Gastrocnemius medialis (tissue), 4 donors: ENCODE measurements around the gene LGALS7B. TPM values are rescaled to one million over a fixed set of nuclear protein-coding genes. Genes with fewer than 3 reads are reported as not detected.

Source experiments
- ATAC-seq, 2 donors: fragments of 150-250 bp; one replicate each; pipeline ENCODE4 v1.9.1; 2016
- DNase-seq, 2 donors: peaks; one replicate each; pipeline ENCODE4 v3.0.0-alpha.2; 2019
- H3K27ac ChIP-seq, 4 donors: fragments of 200-600 bp; sonication (generic); 1 replicate in 1 of 4; 2 replicates in 3 of 4; pipeline ENCODE4 v1.5.1; 2016 to 2018; ENCODE audit warnings: mild to moderate bottlenecking in 2 of 4, moderate library complexity in 1 of 4
- H3K27me3 ChIP-seq, 3 donors: fragments of 200-600 bp; sonication (generic) in 2 of 3; 1 replicate in 1 of 3; 2 replicates in 2 of 3; pipeline versions ENCODE4 v1.5.1 to v1.6.0; 2016 to 2019; ENCODE audit warnings: mild to moderate bottlenecking in 1 of 3, moderate library complexity in 1 of 3
- H3K36me3 ChIP-seq, 2 donors: fragments of 200-600 bp; sonication (generic) in 1 of 2; one replicate each; pipeline ENCODE4 v1.5.1; 2017 to 2018
- H3K4me1 ChIP-seq, 2 donors: fragments of 200-600 bp; sonication (generic) in 1 of 2; one replicate each; pipeline ENCODE4 v1.5.1; 2016 to 2017; ENCODE audit warnings: mild to moderate bottlenecking in 2 of 2
- H3K4me3 ChIP-seq, 4 donors: fragments of 200-600 bp; sonication (generic) in 3 of 4; 1 replicate in 1 of 4; 2 replicates in 3 of 4; pipeline ENCODE4 v1.5.1; 2016 to 2019; ENCODE audit warnings: mild to moderate bottlenecking in 2 of 4
- H3K9me3 ChIP-seq, 3 donors: fragments of 200-600 bp; sonication (generic) in 2 of 3; 1 replicate in 1 of 3; 2 replicates in 2 of 3; pipeline ENCODE4 v1.5.1; 2016 to 2019
- CTCF ChIP-seq, 5 experiments: fragments of 450-650 bp in 3 of 5; fragments of 200-600 bp in 2 of 5; sonication (generic) in 2 of 5; IDR thresholded peaks in 4 of 5; conservative IDR thresholded peaks in 1 of 5; 1 replicate in 4 of 5; 2 replicates in 1 of 5; pipeline ENCODE4 v1.5.1; 2016 to 2019; ENCODE audit warnings: antibody characterized with exemption in 5 of 5, mild to moderate bottlenecking in 3 of 5, moderate library complexity in 3 of 5
- POLR2A ChIP-seq, 2 donors: fragments of 450-650 bp; IDR thresholded peaks; one replicate each; pipeline ENCODE4 v1.6.1; 2017; ENCODE audit warnings: antibody characterized with exemption in 2 of 2, mild to moderate bottlenecking in 2 of 2, moderate library complexity in 2 of 2
- in situ Hi-C, 4 donors: fragments of 200-750 bp; cut with MboI; loops; one replicate each; pipeline versions ENCODE4 v1.15.0 to v1.8.0; 2017; ENCODE audit warnings: low sequenced_read_pairs in 4 of 4
- intact Hi-C: fragments of 100-400 bp; cut with DNase I; formaldehyde crosslinking; loops from one replicate; pipeline ENCODE4 v1.15.1; 2023; ENCODE audit warnings: low total_unique reads
- total RNA-seq, 4 donors: library from RNA; depleted of rRNA; stranded (reverse); fragments of >200 nt; gene quantifications; one replicate each; pipeline versions ENCODE4 v1.1.0 to v1.2.3, GENCODE V29; 2016

LGALS7B gene
- total RNA-seq, 4 donors from 2014 or later = not detected

DNA sequence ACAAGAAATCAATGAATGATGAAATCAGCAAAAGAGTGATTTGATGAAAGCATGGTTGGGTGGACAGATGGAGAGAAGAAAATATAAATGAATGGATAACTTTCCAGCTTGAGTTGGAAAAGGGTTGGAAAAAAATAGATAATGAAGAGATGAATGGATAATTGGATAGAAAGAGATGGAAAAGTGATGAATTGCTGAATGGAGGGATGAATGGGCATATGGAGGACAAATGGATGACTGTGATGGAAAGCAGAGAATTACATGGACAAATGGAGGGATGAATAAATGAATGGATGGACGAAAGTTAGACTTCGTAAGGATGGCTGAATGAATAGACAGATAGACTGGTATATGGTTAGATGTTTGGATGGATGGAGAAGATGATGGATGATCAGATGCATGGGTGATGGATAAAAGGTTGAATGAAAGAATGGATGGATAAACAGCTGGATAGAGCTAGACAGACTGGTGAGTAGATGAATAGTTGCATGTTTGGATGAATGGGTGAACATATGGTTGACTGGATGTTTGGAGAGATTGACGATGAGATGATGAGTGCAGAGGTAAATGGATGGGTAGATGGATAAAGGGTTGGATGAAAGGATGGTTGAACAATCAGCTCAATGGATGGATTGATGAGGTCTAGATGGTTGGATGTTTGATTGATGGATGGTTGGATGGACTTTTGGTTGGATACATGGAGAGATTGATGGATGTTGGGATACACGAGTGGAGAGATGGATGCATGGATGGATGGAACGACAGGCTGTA is 11.8 kb downstream of the LGALS7B start:
- no peak for ATAC-seq

DNA sequence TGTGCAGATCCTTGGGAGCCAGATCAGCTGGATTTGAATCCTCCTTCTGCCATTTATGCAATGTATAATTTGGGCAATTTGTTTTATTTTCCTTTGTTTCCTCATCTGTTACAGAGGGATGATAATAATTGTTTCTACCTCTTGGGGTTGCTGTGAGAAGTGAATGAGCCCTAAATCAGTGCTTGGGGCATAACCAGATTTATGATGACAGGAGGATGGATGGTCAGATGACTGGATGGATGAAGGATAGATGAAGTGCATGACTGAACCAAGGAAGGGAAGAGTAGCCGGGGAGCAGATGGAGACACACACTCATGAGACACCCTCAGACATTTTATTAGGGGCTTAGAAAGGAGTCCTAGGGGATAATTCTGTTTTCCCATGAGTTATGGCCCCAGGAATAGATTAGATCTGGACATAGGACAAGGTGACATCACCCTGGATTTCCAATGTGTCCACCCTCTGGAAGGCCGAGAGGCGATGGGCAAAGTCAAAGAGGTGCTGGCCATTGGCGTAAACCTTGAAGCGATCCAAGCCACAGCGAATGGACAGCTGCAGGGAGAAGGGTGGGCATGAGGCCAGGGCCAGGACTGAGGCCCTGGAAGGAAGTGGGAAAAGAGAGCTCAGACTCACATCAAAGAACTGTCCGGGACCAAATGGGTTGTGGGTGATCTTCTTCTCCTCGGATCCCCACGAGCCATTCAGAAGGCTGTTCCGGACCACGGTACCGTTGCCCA is 12.5 kb downstream of the LGALS7B start:
- Histone ChIP-seq H3K27ac (no peak overlapping the region), H3K27me3 (no peaks in the 10 kb centered on the region), H3K4me1 (no peaks in the 10 kb centered on the region), H3K4me3 (no peak overlapping the region), H3K36me3 (no peaks in the 10 kb centered on the region), H3K9me3 (no peaks in the 10 kb centered on the region)
- ATAC-seq (peak in 1 of 2 donors; percentile 14), DNase-seq (no peak)
- intact Hi-C loops (no loop called here), in situ Hi-C loops (no loop called here)
- TF ChIP-seq POLR2A (IDR thresholded peaks at IDR 0.05) (no peak), CTCF (IDR thresholded peaks at IDR 0.05 in 4 of 5, conservative IDR thresholded peaks at IDR 0.05 in 1 of 5) (no peak)

More for the DNA sequence above, 11.8 kb downstream of the LGALS7B start:
- intact Hi-C loops = no loop called here
- in situ Hi-C loops = no loop called here
- Histone ChIP-seq H3K27ac (no peak overlapping the region), H3K36me3 (no peaks in the 10 kb centered on the region), H3K4me3 (no peak overlapping the region), H3K9me3 (no peaks in the 10 kb centered on the region), H3K27me3 (no peaks in the 10 kb centered on the region), H3K4me1 (no peaks in the 10 kb centered on the region)
- DNase-seq = no peak
- TF ChIP-seq POLR2A (IDR thresholded peaks at IDR 0.05) (no peak), CTCF (IDR thresholded peaks at IDR 0.05 in 4 of 5, conservative IDR thresholded peaks at IDR 0.05 in 1 of 5) (no peak)

DNA sequence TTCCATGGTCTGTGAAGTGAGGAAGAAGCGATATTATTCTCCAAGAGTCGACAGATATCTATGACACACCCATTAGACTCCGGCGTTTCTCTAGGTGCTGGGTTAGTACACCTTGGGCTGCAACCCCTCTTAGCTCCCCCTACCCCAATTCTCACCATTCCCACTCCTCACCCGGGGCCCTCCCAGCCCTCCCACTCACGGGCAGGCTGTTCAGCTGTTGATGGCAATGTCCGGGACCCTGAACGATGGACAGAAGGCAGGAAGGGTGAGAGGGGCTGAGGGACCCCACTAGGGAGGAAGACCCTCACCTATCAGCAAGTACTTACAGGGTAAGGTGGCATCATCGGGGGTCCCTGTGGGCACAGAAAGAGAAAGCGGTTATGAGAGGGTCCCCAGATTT is 14.5 kb downstream of the LGALS7B start:
- in situ Hi-C loops = no loop called here
- intact Hi-C loops = no loop called here

GRCh38 chr19:38805180-38805579 is 16.2 kb downstream of the LGALS7B start:
- no peak overlapping the region for H3K4me3 ChIP-seq
- intact Hi-C loops (no loop called here), in situ Hi-C loops (no loop called here)
- H3K4me1 ChIP-seq = no peaks in the 10 kb centered on the region
- TF ChIP-seq POLR2A (IDR thresholded peaks at IDR 0.05) = no peak
- TF ChIP-seq CTCF (IDR thresholded peaks at IDR 0.05 in 4 of 5, conservative IDR thresholded peaks at IDR 0.05 in 1 of 5) = no peak
- DNase-seq (no peak), ATAC-seq (no peak)
- H3K36me3 ChIP-seq = no peaks in the 10 kb centered on the region
- H3K9me3 ChIP-seq = no peaks in the 10 kb centered on the region
- H3K27ac ChIP-seq = no peak overlapping the region
- no peaks in the 10 kb centered on the region for H3K27me3 ChIP-seq

More for the DNA sequence above, 14.5 kb downstream of the LGALS7B start:
- Histone ChIP-seq H3K27me3 (no peaks in the 10 kb centered on the region), H3K4me3 (no peak overlapping the region), H3K4me1 (no peaks in the 10 kb centered on the region), H3K27ac (no peak overlapping the region), H3K36me3 (no peaks in the 10 kb centered on the region), H3K9me3 (no peaks in the 10 kb centered on the region)
- ATAC-seq (no peak), DNase-seq (no peak)
- no peak for TF ChIP-seq CTCF (IDR thresholded peaks at IDR 0.05 in 4 of 5, conservative IDR thresholded peaks at IDR 0.05 in 1 of 5)
- TF ChIP-seq POLR2A (IDR thresholded peaks at IDR 0.05) = no peak
